IMR-90 (cell line): ENCODE measurements around the gene NUAK1. TPM values are rescaled to one million over a fixed set of nuclear protein-coding genes. Genes with fewer than 3 reads are reported as not detected.
A peak's percentile ranks its signal among the peaks of the same experiment; 100 is the strongest.

Source experiments
- ATAC-seq: fragments of 200-7000 bp; cut with Tn5 transposase; 2 replicates; pipeline ENCODE4 v1.9.1; 2020; ENCODE audit warnings: low read depth, mild to moderate bottlenecking, moderate library complexity
- BruUV-seq: library from RNA; stranded (reverse); fragments of 400-500 nt; replicated peaks from 2 replicates; lab custom pipeline; 2021; lab: Mats Ljungman, UMichigan
- CTCF ChIA-PET: fragments of 300-600 bp; formaldehyde crosslinking; extraction: SDS; loops from one replicate; lab custom pipeline; 2021; ENCODE audit warnings: antibody characterized with exemption; lab: Yijun Ruan, JAX
- POLR2A ChIA-PET: fragments of 300-600 bp; sonication (Branson Sonifier 250); formaldehyde crosslinking; loops from one replicate; lab custom pipeline; 2022; ENCODE audit warnings: antibody characterized with exemption; ENCODE audit not compliant: unreplicated experiment; lab: Charles Lee
- DNase-seq: peaks from one replicate; pipeline ENCODE4 v3.0.0; 2013
- H2AFZ ChIP-seq: replicated peaks from 2 replicates; pipeline ENCODE3; 2013; ENCODE audit warnings: low read length, mild to moderate bottlenecking; ENCODE audit not compliant: poor library complexity
- H2AK5ac ChIP-seq: 2 replicates; pipeline ENCODE4 v1.6.1; 2013; ENCODE audit warnings: low read depth, low read length, inconsistent platforms
- H2AK9ac ChIP-seq: replicated peaks from 2 replicates; pipeline ENCODE3; 2013; ENCODE audit warnings: mild to moderate bottlenecking, low read depth, low read length, moderate library complexity; ENCODE audit not compliant: poor library complexity
- H2BK120ac ChIP-seq: 2 replicates; pipeline ENCODE4 v1.6.1; 2013; ENCODE audit warnings: low read depth, low read length, inconsistent platforms
- H2BK15ac ChIP-seq: 3 replicates; pipeline ENCODE4 v1.6.1; 2013; ENCODE audit warnings: low read depth, low read length, inconsistent platforms
- H2BK20ac ChIP-seq: 2 replicates; pipeline ENCODE4 v1.6.1; 2013; ENCODE audit warnings: low read depth, mild to moderate bottlenecking, inconsistent platforms, low read length, moderate library complexity
- H2BK5ac ChIP-seq: 2 replicates; pipeline ENCODE4 v1.6.1; 2013; ENCODE audit warnings: mild to moderate bottlenecking, low read depth, low read length, inconsistent platforms; ENCODE audit not compliant: poor library complexity, severe bottlenecking
- H3K14ac ChIP-seq: replicated peaks from 2 replicates; pipeline ENCODE4 v1.6.1; 2013; ENCODE audit warnings: low read depth, low read length, inconsistent platforms
- H3K18ac ChIP-seq: 2 replicates; pipeline ENCODE4 v1.6.1; 2013; ENCODE audit warnings: low read depth, low read length, control low read depth
- H3K23ac ChIP-seq: 2 replicates; pipeline ENCODE4 v1.6.1; 2013; ENCODE audit warnings: low read depth, low read length, inconsistent platforms
- H3K27ac ChIP-seq: 2 replicates; pipeline ENCODE4 v1.5.1; 2013; ENCODE audit warnings: mild to moderate bottlenecking, control low read depth, low read length; ENCODE audit not compliant: insufficient read depth
- H3K27me3 ChIP-seq: 2 replicates; pipeline ENCODE4 v1.6.1; 2013; ENCODE audit warnings: low read length; ENCODE audit not compliant: control insufficient read depth, insufficient read depth
- H3K36me3 ChIP-seq: 2 replicates; pipeline ENCODE4 v1.6.1; 2013; ENCODE audit warnings: low read length, mixed read lengths; ENCODE audit not compliant: control insufficient read depth, insufficient read depth
- H3K4ac ChIP-seq: 2 replicates; pipeline ENCODE4 v1.6.1; 2013; ENCODE audit warnings: low read depth, low read length, inconsistent platforms
- H3K4me1 ChIP-seq: 2 replicates; pipeline ENCODE4 v1.6.1; 2013; ENCODE audit warnings: low read length, mixed read lengths; ENCODE audit not compliant: control insufficient read depth, insufficient read depth
- H3K4me2 ChIP-seq: 2 replicates; pipeline ENCODE4 v1.6.1; 2013; ENCODE audit warnings: low read depth, mild to moderate bottlenecking, control low read depth, low read length, moderate library complexity
- H3K4me3 ChIP-seq: 2 replicates; pipeline ENCODE4 v1.5.1; 2013; ENCODE audit warnings: low read depth, mild to moderate bottlenecking, control low read depth, low read length, moderate library complexity; ENCODE audit not compliant: insufficient read depth
- H3K56ac ChIP-seq: 2 replicates; pipeline ENCODE4 v1.6.1; 2013; ENCODE audit warnings: low read length, inconsistent platforms; ENCODE audit not compliant: insufficient read depth; ENCODE audit errors: extremely low read depth
- H3K79me1 ChIP-seq, 2 experiments: 2 replicates each; pipeline ENCODE4 v1.6.1; 2013; ENCODE audit warnings: low read length in 2 of 2, inconsistent platforms in 1 of 2, low read depth in 1 of 2
- H3K9ac ChIP-seq: 2 replicates; pipeline ENCODE4 v1.6.1; 2013; ENCODE audit warnings: low read depth, low read length, control low read depth
- H3K9me1 ChIP-seq: 2 replicates; pipeline ENCODE4 v1.6.1; 2013; ENCODE audit warnings: low read length, inconsistent platforms; ENCODE audit not compliant: insufficient read depth
- H3K9me3 ChIP-seq: 2 replicates; pipeline ENCODE4 v1.6.1; 2013; ENCODE audit warnings: low read length; ENCODE audit not compliant: control insufficient read depth, insufficient read depth
- H4K20me1 ChIP-seq: 2 replicates; pipeline ENCODE4 v1.6.1; 2013; ENCODE audit warnings: low read length, inconsistent platforms; ENCODE audit not compliant: insufficient read depth
- H4K5ac ChIP-seq: 2 replicates; pipeline ENCODE4 v1.6.1; 2013; ENCODE audit warnings: mild to moderate bottlenecking, low read depth, low read length, control low read depth
- H4K8ac ChIP-seq, 2 experiments: 2 replicates each; pipeline ENCODE4 v1.6.1; 2013; ENCODE audit warnings: low read depth in 2 of 2, low read length in 2 of 2, control low read depth in 1 of 2, inconsistent platforms in 1 of 2
- H4K91ac ChIP-seq: 2 replicates; pipeline ENCODE4 v1.6.1; 2013; ENCODE audit warnings: low read depth, low read length, inconsistent platforms; ENCODE audit not compliant: insufficient read depth
- BHLHE40 ChIP-seq: fragments of 150-350 bp; IDR thresholded peaks from 2 replicates; pipeline ENCODE4 v1.6.1; 2016; ENCODE audit warnings: mild to moderate bottlenecking, low read depth, low read length
- CHD1 ChIP-seq: IDR thresholded peaks from 2 replicates; pipeline ENCODE4 v1.6.1; 2012; ENCODE audit warnings: low read depth, low read length, improper control_type of control experiment
- ELK1 ChIP-seq: fragments of 150-350 bp; IDR thresholded peaks from 2 replicates; pipeline ENCODE4 v1.6.1; 2016; ENCODE audit warnings: low read depth, mild to moderate bottlenecking, low read length, moderate library complexity, borderline replicate concordance
- FOS ChIP-seq: fragments of 150-350 bp; IDR thresholded peaks from 2 replicates; pipeline ENCODE4 v1.6.1; 2016; ENCODE audit warnings: low read depth, low read length
- MAFK ChIP-seq: IDR thresholded peaks from 2 replicates; pipeline ENCODE4 v1.6.1; 2012; ENCODE audit warnings: low read depth, low read length, improper control_type of control experiment
- MXI1 ChIP-seq: IDR thresholded peaks from 2 replicates; pipeline ENCODE4 v1.6.1; 2012; ENCODE audit warnings: low read depth, mild to moderate bottlenecking, low read length, moderate library complexity, borderline replicate concordance
- RCOR1 ChIP-seq: IDR thresholded peaks from 2 replicates; pipeline ENCODE4 v1.6.1; 2012; ENCODE audit warnings: mild to moderate bottlenecking, low read length, improper control_type of control experiment; ENCODE audit not compliant: insufficient replicate concordance
- WGBS, 2 experiments: methylation state at CpG; one replicate each; pipeline versions ENCODE4 v1.1.5 to v1.1.7; 2013; ENCODE audit warnings: missing lambda C conversion rate in 2 of 2; ENCODE audit not compliant: insufficient read length in 1 of 2; ENCODE audit errors: extremely low coverage in 2 of 2; 5-methylcytosine and 5-hydroxymethylcytosine counted together
- dilution Hi-C: fragments of 300-500 bp; cut with HindIII; formaldehyde crosslinking; loops from one replicate; pipeline ENCODE4 v1.14.3; 2018; ENCODE audit warnings: low sequenced_read_pairs; ENCODE audit not compliant: unreplicated experiment
- in situ Hi-C: fragments of 300-500 bp; cut with MboI; formaldehyde crosslinking; loops from 3 replicates; pipeline ENCODE4 v1.14.3; 2019; ENCODE audit warnings: low sequenced_read_pairs, inconsistent platforms, mixed read lengths
- intact Hi-C: fragments of 100-400 bp; cut with micrococcal nuclease; formaldehyde crosslinking; loops from 2 replicates; pipeline ENCODE4 v1.10.0; 2022
- polyA plus RNA-seq, 3 experiments: library from polyadenylated mRNA; depleted of rRNA; stranded (reverse); fragments of >200 nt; gene quantifications; 2 replicates each; pipeline ENCODE4 v1.2.3, GENCODE V29; 2012; ENCODE audit warnings: low replicate concordance in 1 of 3
- total RNA-seq: library from RNA; depleted of rRNA; stranded (reverse); fragments of >200 nt; gene quantifications from 2 replicates; pipeline ENCODE4 v1.2.3, GENCODE V29; 2012

NUAK1 gene
- total and polyA plus RNA-seq, 2 of the 4 experiments (the other 2 are of a cell fraction) = 4.8 to 8.8 TPM

GRCh38 chr12:106133136-106134087 is 5.3 kb downstream of the NUAK1 start:
- TF ChIP-seq MXI1 (no peak), ELK1 (no peak), BHLHE40 (no peak), MAFK (peak; percentile 23; the same call in 1 of the 2 replicates), CHD1 (no peak), RCOR1 (no peak), FOS (no peak)
- Histone ChIP-seq H3K14ac (peak overlapping the region; percentile 62), H2BK120ac (peak overlapping the region; percentile 40), H3K4ac (peak overlapping the region; percentile 53), H2AK5ac (peak overlapping the region; percentile 85), H3K56ac (no peak overlapping the region), H4K91ac (peak overlapping the region; percentile 25; the same call in 1 of the 2 replicates), H3K9ac (no peak overlapping the region), H4K20me1 (peaks cover 35% of the 10 kb centered on the region; the same call in 1 of the 2 replicates), H3K9me3 (no peaks in the 10 kb centered on the region), H2AFZ (no peak overlapping the region), H3K18ac (no peak overlapping the region; the same call in 1 of the 2 replicates), H2BK20ac (no peak overlapping the region), H3K36me3 (no peaks in the 10 kb centered on the region), H3K4me2 (no peak overlapping the region), H3K27ac (no peak overlapping the region), H3K4me1 (peaks cover 25% of the 10 kb centered on the region), H3K4me3 (no peak overlapping the region), H3K9me1 (peaks cover 23% of the 10 kb centered on the region), H2BK5ac (no peak overlapping the region), H3K79me1 (peaks cover 27 to 84% of the 10 kb centered on the region in 2 experiments), H3K23ac (peak overlapping the region; percentile 3; the same call in 1 of the 2 replicates), H4K8ac (no peak overlapping the region), H4K5ac (no peak overlapping the region), H2AK9ac (peak overlapping the region; percentile 16), H3K27me3 (no peaks in the 10 kb centered on the region), H2BK15ac (peak overlapping the region; percentile 91; the same call in 2 of the 3 replicates)
- dilution Hi-C loops = no loop called here
- POLR2A ChIA-PET = no interaction called here
- BruUV-seq = no TSS peak
- intact Hi-C loops = no loop called here
- ATAC-seq (no peak), DNase-seq (peak; percentile 54)
- 80% methylated on average over 1 of the region's 4 CpGs; no CpG with 5 or more reads in 1 of the 2 experiments for WGBS, 2 experiments
- CTCF ChIA-PET = interaction anchor here (0.8 to 4.5 kb wide), 2 partner anchors 333 to 713 kb away, joined by 3 to 26 read pairs; no protein-coding TSS in a partner anchor
- in situ Hi-C loops = loop anchor here (5.0 kb wide), 2 partner anchors 426 to 711 kb away; no protein-coding TSS in a partner anchor
